GM21717 (cell line): ENCODE results near the gene BLCAP.
"Not testable (repeated sequence)": the region's sequence is repeated elsewhere in the genome, so short reads cannot be mapped to it uniquely, and the experiment has no call there.

Experiments used
- ATAC-seq: cut with Tn5 transposase; IDR thresholded peaks from one replicate; pipeline ENCODE4 v1.9.1; 2021; ENCODE audit warnings: mild to moderate bottlenecking, moderate library complexity; ENCODE audit not compliant: unreplicated experiment

BLCAP gene, protein sequence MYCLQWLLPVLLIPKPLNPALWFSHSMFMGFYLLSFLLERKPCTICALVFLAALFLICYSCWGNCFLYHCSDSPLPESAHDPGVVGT

DNA sequence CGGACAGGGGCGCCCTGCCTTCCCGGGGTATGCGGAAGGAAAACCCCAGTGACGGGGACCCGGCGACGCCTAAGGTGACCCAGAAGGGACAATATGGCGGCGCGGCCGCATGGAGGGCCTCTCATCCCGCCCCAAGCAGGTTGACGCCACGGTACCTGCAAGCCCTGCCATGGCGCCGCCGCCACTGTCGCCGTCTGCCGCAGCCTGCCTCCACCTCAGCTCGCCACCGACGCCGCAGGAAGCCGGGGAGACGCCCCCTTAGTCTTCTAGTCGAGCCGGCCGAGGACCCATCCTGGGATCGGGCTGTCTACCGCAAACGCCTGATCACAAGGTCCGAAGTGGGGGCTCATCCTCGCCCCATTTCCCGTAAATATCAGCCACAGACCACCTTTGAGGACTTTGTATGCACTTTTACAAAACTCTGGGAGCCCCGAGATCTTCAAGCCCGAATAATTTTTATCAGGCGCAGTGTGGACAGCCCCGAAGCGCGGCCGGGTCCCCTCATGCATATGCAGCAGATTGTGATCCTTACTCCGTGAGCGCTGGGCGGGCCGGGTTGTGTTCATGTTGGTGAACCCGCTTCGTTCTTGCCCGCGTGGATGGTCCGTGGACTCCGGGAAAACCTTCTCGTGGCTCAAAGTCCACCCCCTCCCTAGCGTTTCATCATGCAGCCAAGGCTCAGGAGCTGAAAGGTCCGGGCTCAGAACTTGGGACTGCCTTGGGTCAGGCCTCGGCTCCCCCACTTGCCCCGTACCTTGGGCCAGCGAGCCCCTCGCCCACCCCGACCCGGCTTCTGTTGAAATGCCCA is at the start of gene BLCAP:
Gene BLCAP (minus strand): TSS at position 239 of the 808 bp plus-strand sequence. CDS start 8,702 bp downstream, outside the sequence.
- ATAC-seq = peak; percentile 61

GRCh38 chr20:37577436-37577835 is 49.8 kb upstream of the BLCAP start:
- not testable (repeated sequence) for ATAC-seq

- ATAC-seq = no peak
Measured at GRCh38 chr20:37576911-37577310, 49.2 kb upstream of the BLCAP start.

DNA sequence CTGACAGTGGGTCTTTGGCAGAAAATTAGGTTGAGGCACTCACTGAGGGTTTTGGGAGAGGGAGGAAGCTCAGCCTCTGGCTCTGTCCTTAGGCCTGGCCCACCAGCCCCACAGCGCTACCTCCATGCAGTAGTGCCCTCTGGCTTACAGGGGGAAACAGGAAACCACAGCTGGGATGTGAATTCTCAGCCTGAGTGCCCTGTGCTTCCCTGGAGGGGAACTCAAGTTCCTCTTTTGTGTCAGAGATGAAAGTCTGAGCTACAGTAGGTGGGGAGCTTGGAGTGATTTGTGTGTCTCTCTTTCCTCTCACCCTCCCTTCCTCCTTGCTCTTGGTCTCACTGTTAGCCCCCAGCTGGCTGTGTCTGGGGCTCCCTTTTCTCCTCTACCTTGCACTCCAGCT is 48.2 kb upstream of the BLCAP start:
- no peak for ATAC-seq

- ATAC-seq = no peak
Measured at GRCh38 chr20:37574199-37574890, 46.7 kb upstream of the BLCAP start.

DNA sequence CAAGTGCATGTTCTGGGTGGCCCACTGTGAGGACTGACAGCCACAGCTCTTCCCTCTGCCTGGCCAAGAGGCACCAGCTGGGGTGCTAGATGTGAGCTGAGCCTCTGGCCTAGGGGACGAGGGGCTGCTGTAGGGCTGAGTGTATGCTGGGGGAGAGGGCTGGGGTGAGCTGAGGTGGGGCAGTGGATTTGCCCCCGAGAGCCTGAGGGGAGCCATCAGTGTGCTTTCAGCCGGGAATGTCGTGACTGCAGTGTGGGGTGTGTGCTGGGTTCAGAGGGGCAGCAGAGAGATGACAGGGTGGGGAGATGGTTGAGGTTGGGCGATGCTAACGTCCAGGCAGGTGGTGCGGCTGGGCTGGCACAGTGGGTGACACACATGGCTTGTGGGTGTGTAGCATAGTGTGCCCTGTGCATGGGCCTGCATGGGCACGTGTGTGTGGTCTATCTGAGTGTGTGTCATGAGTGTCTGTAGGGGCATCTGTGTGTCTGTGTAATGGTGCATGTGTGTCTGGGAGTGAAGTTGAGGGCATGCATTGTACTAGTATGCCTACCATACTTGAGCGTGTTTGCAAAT is 46.0 kb upstream of the BLCAP start:
- ATAC-seq = no peak

- ATAC-seq = no peak
Measured at GRCh38 chr20:37571033-37571432, 43.4 kb upstream of the BLCAP start.

GRCh38 chr20:37570419-37570818 is 42.7 kb upstream of the BLCAP start:
- no peak for ATAC-seq

GRCh38 chr20:37567671-37568588 is 40.3 kb upstream of the BLCAP start:
- no peak for ATAC-seq

GRCh38 chr20:37567331-37567665 is 39.6 kb upstream of the BLCAP start:
- ATAC-seq = no peak

- ATAC-seq = no peak
Measured at GRCh38 chr20:37566590-37567330, 39.1 kb upstream of the BLCAP start.

GRCh38 chr20:37565134-37565811 is 37.6 kb upstream of the BLCAP start:
- ATAC-seq = no peak

DNA sequence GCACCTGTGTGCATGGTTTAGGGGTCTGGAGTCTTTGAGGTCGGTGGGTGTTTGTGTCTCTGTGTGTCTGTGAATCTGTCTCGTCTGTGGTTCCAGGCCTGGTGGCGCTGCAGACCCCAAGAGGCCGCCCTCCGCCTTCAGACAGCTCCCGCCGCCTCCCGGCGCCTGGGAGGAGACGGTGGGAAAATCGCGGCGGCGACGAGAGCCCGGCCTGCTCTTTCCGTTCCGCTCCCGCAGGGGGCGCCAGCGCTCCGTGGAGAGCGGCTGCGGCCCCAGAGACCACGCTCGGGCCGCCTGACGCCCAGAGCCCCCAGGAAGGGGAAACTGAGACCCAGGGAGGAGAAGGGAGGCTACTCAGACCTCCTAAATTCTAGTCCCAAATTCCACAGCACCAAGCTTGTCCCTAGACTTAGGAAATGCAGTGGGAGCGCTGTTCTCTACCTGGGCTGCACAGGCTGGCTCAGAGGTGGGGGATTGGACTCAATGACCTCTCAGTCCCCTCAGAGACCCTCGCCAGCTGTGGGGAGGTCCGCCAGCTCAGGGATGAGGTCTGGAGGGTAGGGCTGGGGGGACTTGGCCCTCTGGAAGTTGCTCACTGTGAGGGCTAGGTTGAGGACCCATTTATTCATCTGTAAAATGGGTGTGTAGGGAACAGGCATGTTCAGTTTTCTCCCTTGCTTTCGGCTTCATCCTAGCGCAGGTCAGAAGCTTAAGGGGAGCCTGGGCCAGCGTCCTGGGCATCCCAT is 36.9 kb upstream of the BLCAP start:
- ATAC-seq = no peak

- ATAC-seq = no peak
Measured at GRCh38 chr20:37564016-37564387, 36.3 kb upstream of the BLCAP start.

DNA sequence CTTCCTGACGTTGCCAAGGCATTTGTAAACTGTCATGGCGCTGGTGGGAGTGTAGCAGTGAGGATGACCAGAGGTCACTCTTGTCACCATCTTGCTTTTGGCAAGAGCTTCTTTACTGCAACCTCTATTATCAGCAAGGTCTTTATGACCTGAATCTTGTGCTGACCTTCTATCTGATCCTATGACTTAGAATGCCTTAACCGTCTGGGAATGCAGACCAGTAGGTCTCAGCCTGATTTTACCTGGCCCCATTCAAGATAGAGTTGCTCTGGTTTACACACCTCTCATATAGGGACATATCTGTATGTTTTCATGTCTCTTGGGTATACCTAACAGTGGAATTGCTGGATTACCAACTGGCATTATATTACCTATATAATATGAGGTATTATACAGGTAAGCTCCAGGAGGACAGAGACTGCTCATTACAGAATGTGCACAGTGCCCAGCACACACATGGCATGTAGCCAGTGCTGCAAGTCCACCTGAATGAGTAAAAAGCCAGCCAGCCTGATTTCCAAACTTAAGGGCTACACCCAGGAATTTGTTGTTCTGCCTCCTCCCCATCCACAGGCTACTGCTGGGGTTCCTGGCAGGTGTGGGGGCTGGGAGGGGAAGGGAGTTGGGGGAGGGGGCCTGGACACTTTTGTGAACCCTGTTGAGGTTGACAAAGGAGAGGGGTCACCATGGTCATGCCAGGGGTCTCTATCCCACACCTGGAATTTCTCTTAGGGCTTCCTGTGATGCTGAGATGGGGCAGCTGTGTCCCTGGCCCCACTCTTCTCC is 35.2 kb upstream of the BLCAP start:
- ATAC-seq = no peak

DNA sequence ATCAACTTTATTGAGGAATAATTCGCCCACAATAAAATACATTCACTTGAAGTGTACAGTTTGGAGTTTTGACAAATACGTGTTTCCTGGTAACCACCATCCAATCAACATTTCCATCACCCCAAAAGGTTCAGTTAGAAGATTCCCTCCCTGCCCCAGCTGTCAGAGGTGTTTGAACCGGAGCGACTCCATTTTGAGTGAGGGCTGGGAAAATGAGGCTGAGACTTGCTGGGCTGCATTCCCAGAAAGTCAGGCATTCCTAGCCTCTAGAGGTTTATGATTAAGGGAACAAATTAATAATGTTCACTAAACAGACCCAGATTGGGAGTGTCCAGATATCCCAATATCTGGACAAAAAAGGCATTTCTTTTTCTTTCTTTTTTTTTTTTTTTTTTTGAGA is 33.0 kb upstream of the BLCAP start:
- ATAC-seq = no peak

- ATAC-seq = no peak
Measured at GRCh38 chr20:37559312-37560027, 31.8 kb upstream of the BLCAP start.

- no peak for ATAC-seq
Measured at GRCh38 chr20:37558779-37559178, 31.1 kb upstream of the BLCAP start.
